ENCODE data around the gene GPR63.

Gene GPR63

DNA sequence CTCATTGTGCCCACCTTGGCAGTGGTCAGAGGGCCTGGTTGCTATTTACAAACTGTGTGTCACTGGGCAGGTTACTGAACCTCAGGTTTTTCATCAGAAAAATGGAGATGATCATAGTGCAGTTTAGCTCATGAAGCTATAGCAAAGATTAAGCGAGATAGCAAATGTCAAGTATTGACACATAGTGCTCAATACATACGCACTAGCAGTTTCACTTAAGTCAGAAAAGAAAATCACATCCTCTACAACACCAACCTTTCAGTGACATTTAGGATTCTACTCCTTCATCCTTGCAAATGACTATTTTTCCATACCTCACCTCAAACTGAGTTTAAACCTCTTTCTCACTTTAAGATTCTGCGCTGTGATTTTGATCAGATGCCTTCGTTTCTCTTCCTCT, 16.2 kb downstream of the GPR63 start:
- DNase-seq, result no peak

DNA sequence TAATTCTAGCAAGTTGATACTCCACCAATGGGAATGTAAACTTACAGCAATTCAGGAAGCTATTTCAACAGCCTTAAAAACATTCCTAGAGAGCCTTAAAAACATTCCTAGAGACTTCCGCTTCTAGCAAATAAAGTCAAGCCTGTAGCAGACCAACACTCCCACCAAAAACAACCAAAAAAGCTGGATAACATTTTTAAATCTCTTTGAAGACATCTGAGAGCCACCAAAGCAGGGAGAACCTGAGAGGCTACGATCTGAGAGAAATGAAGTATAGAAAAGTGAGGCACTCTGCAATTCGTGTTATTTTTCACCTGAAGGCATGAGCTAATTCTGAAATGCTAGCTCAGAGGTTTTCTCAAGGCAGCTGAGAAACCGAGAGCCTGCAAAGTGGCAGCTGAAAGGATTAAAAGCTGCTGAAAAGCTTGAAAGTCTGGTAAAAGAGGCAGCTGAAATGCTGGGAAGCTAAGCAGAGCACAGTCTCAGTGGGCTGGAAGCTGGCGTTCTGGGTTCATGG, 20.9 kb downstream of the GPR63 start:
- no peak for DNase-seq

DNA sequence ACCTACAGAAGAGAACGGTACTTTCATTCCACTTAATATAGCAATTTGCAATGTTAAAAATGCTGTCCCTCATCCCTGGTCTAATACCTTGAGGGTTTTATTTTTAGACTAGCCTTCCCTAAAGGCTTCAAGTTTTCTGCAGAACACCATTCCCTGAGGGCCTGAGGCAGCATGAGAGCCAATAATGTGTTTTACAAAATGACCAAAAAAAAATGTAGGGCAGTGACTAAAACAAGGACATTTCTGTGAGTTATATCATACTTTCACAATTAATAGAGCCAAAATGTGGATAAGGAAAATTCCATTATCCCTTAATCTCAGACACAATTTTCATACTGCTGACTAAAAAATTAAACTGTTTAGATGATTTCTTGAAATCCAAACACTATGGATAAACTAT, 22.7 kb downstream of the GPR63 start:
- DNase-seq, result no peak

DNA sequence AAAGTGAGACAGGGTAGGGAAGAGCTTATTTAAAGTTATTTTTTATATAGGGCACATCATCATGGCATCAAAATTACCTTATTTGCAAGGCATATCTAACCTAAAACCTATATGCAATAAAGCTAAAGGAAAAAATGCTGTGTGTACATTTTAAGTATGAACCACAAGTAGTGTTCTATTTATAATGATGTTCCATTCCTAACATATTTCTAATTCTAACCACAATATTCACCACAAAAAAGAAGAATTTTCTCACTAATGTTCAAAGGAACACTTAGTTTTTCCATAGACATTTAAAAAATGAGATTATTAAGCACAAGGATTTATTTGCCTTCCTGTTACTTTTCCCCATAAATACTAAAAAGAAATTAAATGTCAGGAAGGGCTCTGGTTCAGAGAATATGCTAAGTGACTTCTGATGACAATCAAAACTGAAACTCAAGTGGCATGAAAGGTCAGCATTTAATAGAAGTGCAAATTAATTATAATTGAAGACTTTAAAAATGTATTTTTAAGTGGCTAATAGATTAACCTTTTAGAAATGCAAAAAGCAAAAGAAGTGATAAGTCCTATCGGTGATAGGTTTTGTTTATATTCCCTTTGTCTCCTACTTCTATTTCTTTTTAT, 25.1 kb downstream of the GPR63 start:
- DNase-seq, result no peak

DNA sequence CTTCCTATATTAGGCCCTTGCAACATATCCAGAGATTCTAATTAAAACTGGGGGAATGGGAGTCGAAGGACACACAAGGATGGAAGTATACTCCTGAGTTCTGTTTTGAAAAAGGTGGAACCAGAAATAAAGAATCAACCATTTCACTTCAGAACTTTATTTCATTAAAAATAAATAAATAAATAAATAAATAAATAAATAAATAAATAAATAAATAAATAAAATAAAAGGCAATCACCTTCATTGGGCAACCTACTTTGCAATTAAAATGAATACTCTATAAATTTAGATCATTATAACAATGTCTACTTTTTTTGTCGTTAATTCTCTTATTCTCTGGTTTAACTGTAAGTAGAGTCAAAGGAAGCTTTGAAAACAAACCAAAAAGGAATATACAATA, 25.6 kb downstream of the GPR63 start:
- no peak for DNase-seq

DNA sequence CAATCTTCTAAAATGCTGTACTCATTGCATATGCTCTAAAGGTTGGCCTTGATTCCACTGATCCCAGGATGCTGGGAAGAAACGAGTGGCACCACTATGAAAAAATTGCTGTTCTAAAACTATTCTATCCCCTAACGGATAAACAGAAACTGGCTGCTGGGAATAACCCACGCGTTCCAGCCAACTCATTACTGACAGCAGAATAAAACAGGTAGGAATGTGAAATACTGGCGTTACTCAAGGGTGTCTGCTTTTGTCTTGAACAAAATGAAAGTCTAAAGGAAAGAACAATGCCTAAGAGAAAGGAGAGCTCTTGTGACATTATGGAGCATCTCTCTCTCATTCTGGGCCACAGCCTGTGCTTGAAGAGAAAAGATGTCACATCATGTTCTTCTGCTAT, 26.1 kb downstream of the GPR63 start:
- DNase-seq, result no peak

DNA sequence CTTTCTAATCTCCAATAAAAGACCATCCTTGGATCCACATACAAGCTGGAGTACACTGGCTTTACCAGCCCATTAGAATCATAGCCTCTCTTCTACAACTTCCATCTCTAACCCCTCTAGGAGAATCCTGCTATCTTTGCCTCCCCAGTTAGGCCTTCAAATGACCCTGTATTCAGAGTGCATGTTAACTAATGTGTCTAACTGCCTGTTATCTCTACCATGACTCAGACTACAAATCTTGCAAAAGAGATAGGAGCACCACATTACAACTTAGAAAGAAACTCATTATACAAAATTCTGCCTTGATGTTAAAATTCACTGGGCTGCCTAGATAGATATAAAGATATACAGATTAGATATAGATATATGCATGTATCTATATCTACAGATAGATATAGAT, 28.2 kb downstream of the GPR63 start:
- no peak for DNase-seq

DNA sequence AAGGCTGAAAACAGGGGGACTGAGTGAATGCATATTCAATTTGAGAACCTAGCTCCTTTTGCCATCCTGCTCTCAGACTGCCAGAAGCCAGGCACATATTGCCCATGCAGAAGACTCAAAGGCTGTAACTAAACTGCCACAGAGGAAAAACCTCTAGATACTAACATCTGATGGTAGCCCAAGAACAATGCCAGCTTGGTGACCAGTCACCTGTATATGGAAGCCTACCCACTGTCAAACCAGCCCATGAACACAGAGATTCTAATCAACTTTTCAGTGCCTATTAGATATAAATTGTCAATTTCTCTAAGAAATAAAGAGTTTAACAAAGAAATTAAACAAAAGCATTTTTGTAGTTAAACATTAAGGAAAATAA, 34.2 kb downstream of the GPR63 start:
- DNase-seq, result no peak

DNA sequence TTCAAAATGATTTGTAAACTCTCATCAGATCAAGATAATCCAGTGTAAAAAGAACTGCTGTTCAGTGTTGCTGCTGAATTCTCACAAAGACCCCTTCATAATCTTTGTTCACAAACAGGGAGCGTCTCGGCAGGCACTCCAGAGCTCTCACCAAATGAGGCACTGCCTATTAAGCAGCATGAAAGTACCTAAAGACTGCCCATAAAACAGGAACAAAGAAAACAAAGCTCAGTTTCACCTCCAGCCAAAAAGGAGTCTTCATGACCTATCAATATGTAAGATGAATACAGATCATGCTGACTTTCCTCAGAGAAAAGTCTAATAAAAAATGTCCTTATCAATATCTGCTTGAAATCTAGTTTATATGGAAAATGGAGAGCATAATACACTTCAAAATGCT, 41.8 kb downstream of the GPR63 start:
- no peak for DNase-seq

DNA sequence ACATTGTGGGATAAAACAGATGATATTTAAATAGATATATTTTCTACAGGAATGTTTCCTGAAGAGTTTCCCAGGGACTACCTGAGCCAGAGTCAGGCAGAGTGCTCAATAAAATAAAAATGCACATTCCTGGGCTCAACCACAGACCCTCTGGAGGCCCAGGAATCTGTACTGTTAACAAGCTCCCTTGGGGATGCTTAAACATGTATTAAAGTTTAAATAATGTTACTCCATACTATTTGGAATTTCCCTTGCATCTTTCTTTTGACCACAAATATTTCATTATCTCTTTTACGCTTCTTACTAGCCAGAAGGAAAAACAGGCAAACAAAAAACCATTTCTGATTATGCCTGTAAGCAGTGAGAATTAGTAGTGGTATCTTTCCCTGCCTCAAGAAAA, 42.3 kb downstream of the GPR63 start:
- no peak for DNase-seq

DNA sequence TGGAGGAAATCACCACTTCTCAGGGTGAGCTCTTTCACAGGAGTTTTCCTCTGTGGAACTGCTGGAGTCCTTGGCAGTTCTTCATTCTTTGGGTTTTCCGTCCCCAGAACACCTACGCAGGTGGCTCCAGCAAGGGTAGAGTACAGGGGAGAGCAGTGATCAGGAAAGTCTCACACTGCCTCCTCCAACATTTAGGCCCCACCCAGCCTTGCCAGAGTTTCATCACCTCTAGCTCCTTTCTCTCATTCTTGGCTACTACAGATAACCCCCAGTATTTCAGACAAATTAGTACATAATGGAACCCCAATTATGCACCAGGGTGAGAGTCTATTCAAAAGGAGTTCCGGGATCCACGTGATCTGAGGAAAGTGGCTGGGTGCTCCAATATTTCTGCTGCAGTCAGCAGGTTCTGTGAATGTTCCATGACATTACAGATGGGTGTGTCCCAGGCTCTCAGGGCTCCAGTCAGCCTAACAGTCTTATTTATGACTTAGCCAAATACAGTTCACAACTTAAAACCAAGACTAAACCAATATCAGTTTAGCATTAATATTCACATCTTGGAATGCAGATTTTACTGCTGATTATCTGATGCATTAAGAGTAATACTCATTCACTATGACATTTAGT, 44.6 kb downstream of the GPR63 start:
- DNase-seq, result no peak

DNA sequence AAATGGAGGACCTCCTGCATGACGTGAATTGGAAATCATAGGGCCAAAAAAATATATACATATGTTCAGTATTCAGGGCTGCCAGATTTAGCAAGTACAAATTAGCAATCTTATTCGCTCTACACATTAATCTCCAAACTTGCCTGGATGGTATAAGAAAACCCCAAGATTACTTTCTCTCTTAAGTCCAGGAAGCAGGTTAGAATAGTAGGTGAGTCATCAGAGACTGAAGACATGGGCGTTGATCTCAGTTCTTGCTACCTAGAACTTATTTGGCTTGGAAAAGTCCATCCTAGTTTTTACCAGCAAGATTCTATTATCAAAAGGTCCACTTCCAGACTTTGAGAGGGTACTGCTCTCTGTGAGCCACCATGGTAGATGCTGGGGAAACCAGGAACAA, 47.4 kb downstream of the GPR63 start:
- no peak for DNase-seq

DNA sequence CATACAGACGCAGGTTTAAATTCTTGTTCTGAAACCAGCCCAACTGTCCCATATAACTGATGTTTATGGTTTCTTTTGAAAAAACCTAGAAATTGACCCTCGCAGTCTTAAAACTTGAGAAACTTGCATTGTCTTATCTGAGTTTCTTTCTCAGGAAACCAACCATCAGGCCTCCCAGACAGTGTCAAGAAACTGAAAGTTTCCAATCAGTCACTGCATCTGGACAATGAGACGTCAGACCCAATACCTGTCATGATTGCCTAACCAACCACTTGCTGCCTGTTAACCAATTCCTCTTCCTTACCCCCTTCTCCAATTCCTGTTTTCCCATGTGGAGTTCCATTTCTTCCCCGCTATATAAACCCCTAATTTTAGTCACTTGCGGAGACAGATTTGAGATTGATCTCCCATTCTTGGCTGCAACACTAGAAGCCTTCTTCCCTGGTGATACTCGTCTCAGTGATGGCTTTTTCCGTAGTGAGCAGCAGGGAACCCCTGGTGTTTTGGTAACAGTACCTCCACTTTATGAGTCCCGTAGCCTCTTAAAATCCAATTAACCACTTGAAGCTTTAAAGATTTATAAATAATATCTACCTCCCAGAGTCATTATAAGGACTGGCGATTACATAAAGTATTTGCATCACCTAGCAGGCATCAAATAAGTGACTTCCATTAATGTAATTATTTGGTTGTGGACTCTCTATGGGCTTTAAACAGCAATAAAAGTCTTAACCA, 49.3 kb downstream of the GPR63 start:
- no peak for DNase-seq

DNA sequence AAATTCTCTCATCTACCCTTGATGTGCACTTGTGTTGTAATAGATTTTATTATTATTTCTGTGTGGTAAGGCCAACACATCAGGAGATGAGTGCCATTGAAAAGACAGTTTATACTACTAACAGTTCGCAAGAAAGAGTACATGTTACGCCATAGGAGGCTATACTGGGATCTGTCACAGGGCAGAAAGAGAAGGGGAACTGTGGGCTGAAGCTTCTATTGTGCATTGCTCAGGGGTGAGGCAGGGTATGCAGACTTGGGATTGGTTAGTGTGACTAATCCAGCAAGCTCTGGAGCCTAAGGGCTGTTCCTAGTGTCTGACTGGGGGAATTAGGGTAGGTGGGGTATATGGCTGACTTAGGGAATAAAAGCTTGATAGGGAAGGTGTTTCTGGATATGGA, 50.9 kb downstream of the GPR63 start:
- no peak for DNase-seq

DNA sequence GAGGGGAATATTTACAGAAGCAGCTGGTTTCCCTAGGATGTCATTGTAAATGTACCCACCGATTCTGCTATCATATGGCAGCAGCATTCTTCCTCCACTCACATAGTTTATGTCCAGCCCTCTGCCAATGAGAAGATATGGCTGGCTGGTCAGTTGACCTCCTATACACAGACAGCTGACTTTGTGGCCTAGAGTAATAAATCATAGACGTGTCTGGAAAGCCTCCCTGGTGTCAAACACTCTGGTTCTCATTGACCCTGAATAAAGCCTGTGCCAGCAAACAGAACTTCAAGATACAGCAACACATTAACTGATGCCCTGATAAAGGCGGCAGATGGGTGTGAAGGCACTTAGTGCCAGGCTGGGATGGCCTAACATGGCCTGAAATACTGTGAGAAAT, 52.6 kb downstream of the GPR63 start:
- no peak for DNase-seq

DNA sequence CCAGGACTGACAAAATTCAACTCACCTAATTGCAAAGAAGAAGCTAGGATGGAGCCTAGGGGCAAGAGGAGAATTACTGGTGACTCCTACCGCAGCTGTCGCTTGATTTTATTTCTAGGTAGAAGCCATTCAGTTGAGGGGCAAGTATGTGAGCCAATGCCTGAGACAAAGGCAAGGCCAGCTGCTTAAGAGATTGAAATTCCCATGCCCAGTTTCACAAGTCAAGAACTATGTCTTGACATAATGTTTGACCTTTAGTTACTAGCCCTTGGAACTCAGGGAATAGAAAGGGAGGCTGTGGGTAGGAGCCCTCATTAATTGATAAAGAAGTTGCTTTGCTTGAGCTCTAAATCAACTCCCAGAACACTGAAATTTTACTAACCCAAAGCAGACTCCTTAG, 54.0 kb downstream of the GPR63 start:
- DNase-seq, result no peak

DNA sequence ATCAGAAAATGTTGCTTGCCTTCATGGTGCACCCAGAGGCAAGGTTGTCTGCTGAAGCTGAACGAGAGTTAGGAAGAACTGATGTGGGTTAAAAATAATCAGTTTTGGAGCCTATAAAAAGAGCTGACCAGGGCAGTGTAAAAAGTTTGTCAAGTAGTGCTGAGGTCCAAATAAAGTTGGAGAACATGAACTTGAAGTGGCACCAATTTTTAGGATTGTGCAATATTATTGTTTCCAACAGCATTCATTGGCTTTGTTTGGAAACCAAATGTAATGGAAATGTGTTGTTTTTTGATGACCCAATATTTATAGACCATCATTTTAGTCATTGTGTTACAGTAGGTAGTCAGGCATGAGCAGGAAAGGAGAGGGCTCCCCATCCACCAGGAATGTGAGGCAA, 55.7 kb downstream of the GPR63 start:
- DNase-seq, result no peak

DNA sequence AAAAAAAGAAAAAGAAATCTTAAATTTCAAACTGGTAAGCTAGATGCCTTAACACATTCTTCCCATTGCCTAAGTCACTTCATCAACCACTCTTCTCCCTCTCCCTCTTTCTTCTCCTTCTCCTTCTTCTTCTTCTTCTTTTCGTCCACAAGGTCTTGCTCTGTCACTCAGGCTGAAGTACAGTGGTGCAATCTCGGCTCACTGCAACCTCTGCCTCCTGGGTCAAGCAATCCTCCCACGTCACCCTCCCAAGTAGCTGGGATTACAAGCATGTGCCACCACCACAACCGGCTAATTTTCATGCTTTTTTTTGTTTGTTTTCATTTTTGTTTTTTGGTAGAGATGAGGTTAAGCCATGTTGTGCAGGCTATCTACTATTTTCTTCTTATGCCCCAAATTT, 60.2 kb downstream of the GPR63 start:
- DNase-seq, result no peak

DNA sequence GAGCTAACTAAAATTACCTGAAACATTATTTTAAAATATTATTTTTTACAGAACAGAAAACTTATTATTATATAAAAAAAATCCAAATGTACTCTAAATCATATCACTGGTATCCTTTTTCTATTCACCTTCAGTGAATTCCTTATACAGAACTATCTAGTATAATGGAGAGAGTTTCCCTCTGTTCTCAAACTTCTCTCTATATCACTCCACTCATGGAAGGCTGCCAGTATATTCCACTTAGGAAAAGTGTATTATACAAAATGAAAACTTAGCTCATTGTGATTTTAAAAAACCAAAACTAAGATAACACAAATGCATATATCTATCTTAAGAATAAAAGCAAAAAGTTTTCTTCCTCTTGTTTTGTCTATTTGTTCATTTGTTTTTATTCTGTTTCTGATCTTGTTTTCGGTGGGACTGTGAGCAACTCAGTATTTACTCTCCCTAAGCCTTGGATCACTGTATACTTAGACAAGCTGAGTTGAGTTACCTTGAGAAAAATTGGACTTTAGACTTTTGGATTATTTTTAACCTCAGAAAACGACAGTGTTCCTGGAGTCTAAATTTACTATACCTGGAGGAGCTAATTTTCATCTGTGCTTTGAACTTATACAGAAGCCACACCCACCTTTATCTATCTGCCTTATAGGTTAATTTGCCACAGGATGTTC, 61.4 kb downstream of the GPR63 start:
- no peak for DNase-seq

DNA sequence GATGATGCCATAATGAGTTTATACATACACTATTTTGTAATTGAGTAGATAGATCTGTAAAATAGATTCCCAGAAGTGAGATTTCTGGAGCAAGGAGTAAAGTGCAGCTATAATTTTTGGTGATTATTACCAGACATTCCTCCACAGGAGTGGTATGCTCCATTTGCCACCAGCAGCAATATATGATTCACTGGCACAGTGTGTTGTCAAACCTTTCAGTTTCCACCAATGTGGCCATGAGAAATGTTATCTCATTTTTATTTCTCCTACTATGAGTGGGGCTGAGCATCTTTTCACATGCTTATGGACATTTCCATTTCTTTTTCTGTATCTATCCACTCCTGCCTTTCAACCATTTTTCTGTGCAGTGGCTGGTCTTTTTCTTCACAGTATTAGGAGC, 70.5 kb downstream of the GPR63 start:
- DNase-seq, result no peak

DNA sequence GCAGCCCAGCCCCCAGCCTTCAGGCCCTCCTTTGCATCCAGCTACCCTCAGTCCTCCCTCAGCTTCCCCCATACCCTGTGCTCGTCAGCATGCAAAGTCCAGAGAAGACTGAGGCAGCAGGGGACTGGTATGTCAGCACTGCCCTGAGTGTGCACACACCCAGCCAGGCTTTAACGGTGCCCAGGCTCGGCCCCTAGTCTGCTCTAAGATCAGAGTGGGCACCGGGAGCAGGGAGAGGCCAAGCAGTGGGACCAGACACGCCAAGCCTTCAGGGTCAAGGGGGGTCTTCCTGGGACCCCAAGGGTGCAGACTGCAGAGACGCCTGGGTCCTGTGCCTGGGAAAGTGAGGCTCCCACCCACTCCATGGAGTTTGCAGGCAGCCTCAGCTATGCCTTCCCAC, 74.7 kb downstream of the GPR63 start:
- DNase-seq, result no peak

DNA sequence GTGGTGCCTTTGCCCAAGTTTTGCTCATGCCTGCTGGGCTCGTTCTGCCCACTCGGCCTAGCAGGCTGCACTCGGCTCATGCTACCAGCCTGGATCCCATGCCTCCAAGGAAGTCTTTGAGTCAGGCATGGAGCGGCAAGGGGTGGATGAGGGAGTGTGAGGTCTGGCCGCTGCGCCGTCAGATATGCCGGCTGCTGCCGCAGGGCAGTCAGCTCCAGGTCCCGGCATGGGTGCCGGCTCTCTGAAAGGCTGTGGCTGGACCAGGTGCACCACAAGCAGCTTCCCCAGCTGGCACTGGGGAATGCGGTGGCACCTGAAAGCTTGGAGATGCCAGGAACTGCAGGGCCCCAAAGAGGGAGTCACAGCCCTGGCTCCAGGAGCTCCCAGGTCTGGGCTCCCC, 75.5 kb downstream of the GPR63 start:
- no peak for DNase-seq

DNA sequence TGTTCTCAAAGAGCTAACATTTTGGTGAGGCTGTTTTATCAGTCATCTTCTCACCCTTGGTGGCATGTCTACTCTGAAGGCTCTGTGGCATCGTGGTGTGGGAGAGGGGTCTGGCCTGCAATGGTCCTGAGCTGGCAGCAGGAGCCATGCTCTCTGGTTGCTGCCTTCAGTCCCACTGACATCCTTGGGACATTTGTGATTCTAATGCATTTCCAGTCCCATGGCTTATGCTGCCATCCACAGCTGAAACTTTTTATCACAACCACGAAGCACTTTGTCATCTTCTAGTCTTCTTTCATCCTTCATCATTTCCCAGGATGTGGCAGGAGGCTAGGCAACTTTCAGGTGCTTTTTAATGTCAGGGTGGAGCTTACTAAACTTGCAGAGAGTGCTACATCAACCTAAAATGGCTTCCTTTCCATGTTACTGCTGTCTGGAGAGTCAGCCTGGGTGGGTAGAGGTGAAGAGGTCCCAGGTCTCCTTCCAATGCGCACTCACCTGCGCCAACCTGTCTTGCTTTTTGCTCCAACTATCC, 77.1 kb downstream of the GPR63 start:
- peak in 1 of 2 experiments; percentile 34 for DNase-seq

DNA sequence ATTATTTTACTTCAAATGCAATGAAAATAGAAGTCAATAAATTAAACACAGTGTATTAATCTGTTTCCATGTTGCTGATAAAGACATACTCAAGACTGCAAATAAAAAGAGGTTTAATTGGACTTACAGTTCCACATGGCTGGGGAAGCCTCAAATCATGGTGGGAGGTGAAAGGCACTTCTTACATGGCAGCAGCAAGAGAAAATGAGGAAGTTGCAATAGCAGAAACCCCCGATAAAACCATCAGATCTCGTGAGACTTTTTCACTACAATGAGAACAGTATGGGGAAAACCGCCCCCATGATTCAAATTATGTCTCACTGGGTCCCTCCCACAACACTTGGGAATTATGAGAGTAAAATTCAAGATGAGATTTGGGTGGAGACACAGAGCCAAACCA, 82.2 kb downstream of the GPR63 start:
- DNase-seq, result no peak
